ENCODE measurements around the gene CNOT6L.

CNOT6L gene

GRCh38 chr4:77856152-77856551 lies 37.0 kb upstream of the CNOT6L start:
- no peaks in the 10 kb centered on the region for H3K36me3 ChIP-seq (ENCODE audit: insufficient read depth, low read length)
- peaks cover 32% of the 10 kb centered on the region for H3K4me1 ChIP-seq (ENCODE audit: insufficient read depth, low read length, poor library complexity, severe bottlenecking)
- no peaks in the 10 kb centered on the region for H3K79me2 ChIP-seq (ENCODE audit: insufficient read depth, low read length)

GRCh38 chr4:77854431-77855111 lies 35.4 kb upstream of the CNOT6L start:
- H3F3A ChIP-seq (ENCODE audit: low read depth), result no peaks in the 10 kb centered on the region; the same call in 1 of the 2 replicates
- peak overlapping the region; percentile 65 for H3K4me3 ChIP-seq (ENCODE audit: low read length, poor library complexity, severe bottlenecking)
- no peak for TF ChIP-seq CTCF (conservative IDR thresholded peaks at IDR 0.05; ENCODE audit: low read length)
- H3K36me3 ChIP-seq (ENCODE audit: insufficient read depth, low read length), result no peaks in the 10 kb centered on the region
- H3K4me1 ChIP-seq (ENCODE audit: insufficient read depth, low read length, poor library complexity, severe bottlenecking), result peaks cover 32% of the 10 kb centered on the region
- H3K9ac ChIP-seq (ENCODE audit: low read depth, low read length, poor library complexity, severe bottlenecking), result peak overlapping the region; percentile 66
- H2AFZ ChIP-seq (ENCODE audit: low read length), result peak overlapping the region; percentile 84
- no peaks in the 10 kb centered on the region for H3K9me3 ChIP-seq (ENCODE audit: insufficient read depth, low read depth, low read length)
- H3K27me3 ChIP-seq (ENCODE audit: insufficient read depth, low read length, poor library complexity, severe bottlenecking), result no peaks in the 10 kb centered on the region
- peak overlapping the region; percentile 80 for H3K4me2 ChIP-seq (ENCODE audit: low read depth, low read length, poor library complexity, severe bottlenecking)
- no peaks in the 10 kb centered on the region for H3K79me2 ChIP-seq (ENCODE audit: insufficient read depth, low read length)
- no peaks in the 10 kb centered on the region for H4K20me1 ChIP-seq (ENCODE audit: insufficient read depth, low read length, poor library complexity, severe bottlenecking)
- H3K9me2 ChIP-seq (replicated peaks; ENCODE audit: low read depth, low read length), result no peaks in the 10 kb centered on the region

More at GRCh38 chr4:77856152-77856551, 37.0 kb upstream of the CNOT6L start:
- Histone ChIP-seq H3K4me2 (ENCODE audit: low read depth, low read length, poor library complexity, severe bottlenecking) (no peak overlapping the region), H3K27me3 (ENCODE audit: insufficient read depth, low read length, poor library complexity, severe bottlenecking) (no peaks in the 10 kb centered on the region), H3K9ac (ENCODE audit: low read depth, low read length, poor library complexity, severe bottlenecking) (no peak overlapping the region), H4K20me1 (ENCODE audit: insufficient read depth, low read length, poor library complexity, severe bottlenecking) (no peaks in the 10 kb centered on the region), H3K9me3 (ENCODE audit: insufficient read depth, low read depth, low read length) (no peaks in the 10 kb centered on the region), H3K4me3 (ENCODE audit: low read length, poor library complexity, severe bottlenecking) (no peak overlapping the region), H3K9me2 (replicated peaks; ENCODE audit: low read depth, low read length) (no peaks in the 10 kb centered on the region), H3F3A (ENCODE audit: low read depth) (no peaks in the 10 kb centered on the region; the same call in 1 of the 2 replicates), H2AFZ (ENCODE audit: low read length) (0 out of 2 replicates have a peak overlapping the region, but pooled peaks have one; percentile 22)
- TF ChIP-seq EZH2phosphoT487 (IDR thresholded peaks at IDR 0.05; ENCODE audit: borderline replicate concordance) (no peak), CTCF (conservative IDR thresholded peaks at IDR 0.05; ENCODE audit: low read length) (no peak)

- no peaks in the 10 kb centered on the region for H4K20me1 ChIP-seq (ENCODE audit: insufficient read depth, low read length, poor library complexity, severe bottlenecking)
- no peaks in the 10 kb centered on the region for H3K79me2 ChIP-seq (ENCODE audit: insufficient read depth, low read length)
- H3K36me3 ChIP-seq (ENCODE audit: insufficient read depth, low read length), result no peaks in the 10 kb centered on the region
- no peaks in the 10 kb centered on the region for H3K9me3 ChIP-seq (ENCODE audit: insufficient read depth, low read depth, low read length)
- TF ChIP-seq EZH2phosphoT487 (IDR thresholded peaks at IDR 0.05; ENCODE audit: borderline replicate concordance) (no peak), CTCF (conservative IDR thresholded peaks at IDR 0.05; ENCODE audit: low read length) (no peak)
- H3K4me3 ChIP-seq (ENCODE audit: low read length, poor library complexity, severe bottlenecking), result peak overlapping the region; percentile 65
- H3K9me2 ChIP-seq (replicated peaks; ENCODE audit: low read depth, low read length), result no peaks in the 10 kb centered on the region
- H3K4me2 ChIP-seq (ENCODE audit: low read depth, low read length, poor library complexity, severe bottlenecking), result peak overlapping the region; percentile 80
- H3K27me3 ChIP-seq (ENCODE audit: insufficient read depth, low read length, poor library complexity, severe bottlenecking), result no peaks in the 10 kb centered on the region
- peak overlapping the region; percentile 66 for H3K9ac ChIP-seq (ENCODE audit: low read depth, low read length, poor library complexity, severe bottlenecking)
- peaks cover 32% of the 10 kb centered on the region for H3K4me1 ChIP-seq (ENCODE audit: insufficient read depth, low read length, poor library complexity, severe bottlenecking)
- H2AFZ ChIP-seq (ENCODE audit: low read length), result peak overlapping the region; percentile 84
- no peaks in the 10 kb centered on the region; the same call in 1 of the 2 replicates for H3F3A ChIP-seq (ENCODE audit: low read depth)
Measured at GRCh38 chr4:77852892-77853495, 33.8 kb upstream of the CNOT6L start.

Data from Loucy (cell line).